ENCODE data around the gene ANXA8.

GRCh38 chr10:47418321-47418720 is 65.6 kb downstream of the ANXA8 start:
- TF ChIP-seq EZH2 (IDR thresholded peaks at IDR 0.05; ENCODE audit: borderline replicate concordance, low read length), result no peak
- no peak for TF ChIP-seq CTCF (conservative IDR thresholded peaks at IDR 0.05 in 1 of 2, IDR thresholded peaks at IDR 0.05 in 1 of 2; ENCODE audit: extremely low read depth in 1 of 2, insufficient read depth in 1 of 2, low read depth in 1 of 2, low read length in 2 of 2)
